HTR-8/SVneo (cell line): ENCODE measurements around the gene SETBP1.

Experiments
- DNase-seq: peaks from one replicate; pipeline ENCODE4 v3.0.0; 2011; ENCODE audit warnings: low spot score, mixed read lengths; ENCODE audit not compliant: insufficient read length
- FAIRE-seq: peaks from 2 replicates; lab custom pipeline; 2011; peaks lifted over from hg19 to GRCh38; lab: Jason Lieb, UNC

Gene SETBP1

GRCh38 chr18:44987371-44987770 is 306.7 kb downstream of the SETBP1 start:
- DNase-seq: no peak
- no peak for FAIRE-seq

- DNase-seq (no peak), FAIRE-seq (no peak)
These were observed 308.3 kb downstream of the SETBP1 start for GRCh38 chr18:44988821-44989587.

- DNase-seq (no peak), FAIRE-seq (no peak)
These were observed 315.6 kb downstream of the SETBP1 start for GRCh38 chr18:44996261-44996660.

- DNase-seq (no peak), FAIRE-seq (no peak)
These were observed 316.5 kb downstream of the SETBP1 start for GRCh38 chr18:44997174-44997573.

GRCh38 chr18:44998360-44998759 is 317.7 kb downstream of the SETBP1 start:
- FAIRE-seq (no peak), DNase-seq (no peak)

- FAIRE-seq (no peak), DNase-seq (no peak)
These were observed 323.9 kb downstream of the SETBP1 start for GRCh38 chr18:45004546-45005080.

GRCh38 chr18:45006934-45007333 is 326.2 kb downstream of the SETBP1 start:
- FAIRE-seq: no peak
- no peak for DNase-seq

- FAIRE-seq: no peak
- DNase-seq: no peak
These were observed 326.8 kb downstream of the SETBP1 start for GRCh38 chr18:45007531-45007930.

- FAIRE-seq (no peak), DNase-seq (no peak)
These were observed 328.2 kb downstream of the SETBP1 start for GRCh38 chr18:45008694-45009413.

GRCh38 chr18:45009756-45010155 is 329.1 kb downstream of the SETBP1 start:
- FAIRE-seq (no peak), DNase-seq (no peak)

- DNase-seq (no peak), FAIRE-seq (no peak)
These were observed 331.6 kb downstream of the SETBP1 start for GRCh38 chr18:45012286-45012685.

GRCh38 chr18:45014047-45014501 is 333.4 kb downstream of the SETBP1 start:
- FAIRE-seq: no peak
- peak; percentile 5 for DNase-seq

GRCh38 chr18:45015788-45016128 is 335.1 kb downstream of the SETBP1 start:
- DNase-seq (no peak), FAIRE-seq (no peak)

GRCh38 chr18:45019469-45019868 is 338.8 kb downstream of the SETBP1 start:
- FAIRE-seq: no peak

GRCh38 chr18:45023519-45023918 is 342.8 kb downstream of the SETBP1 start:
- DNase-seq (no peak), FAIRE-seq (no peak)

More at GRCh38 chr18:45019469-45019868, 338.8 kb downstream of the SETBP1 start:
- DNase-seq: no peak

- DNase-seq (no peak), FAIRE-seq (no peak)
These were observed 343.8 kb downstream of the SETBP1 start for GRCh38 chr18:45024357-45025088.

GRCh38 chr18:45025089-45025450 is 344.4 kb downstream of the SETBP1 start:
- FAIRE-seq (no peak), DNase-seq (no peak)

GRCh38 chr18:45026162-45026561 is 345.5 kb downstream of the SETBP1 start:
- FAIRE-seq: no peak
- no peak for DNase-seq

- DNase-seq: no peak
- FAIRE-seq: no peak
These were observed 353.5 kb downstream of the SETBP1 start for GRCh38 chr18:45034179-45034578.

- FAIRE-seq (no peak), DNase-seq (no peak)
These were observed 356.9 kb downstream of the SETBP1 start for GRCh38 chr18:45037618-45038017.

GRCh38 chr18:45039376-45039775 is 358.7 kb downstream of the SETBP1 start:
- FAIRE-seq: no peak
- DNase-seq: no peak
